Glutamatergic neuron (in vitro differentiated cells): ENCODE measurements around the gene CLIC6. TPM values are rescaled to one million over a fixed set of nuclear protein-coding genes. Genes with fewer than 3 reads are reported as not detected.

Source experiments
- DNase-seq: peaks from one replicate; pipeline ENCODE4 v3.0.0; 2022
- H3K27ac Mint-ChIP-seq: one replicate; pipeline ENCODE4 v1.8.0; 2020; ENCODE audit warnings: mild to moderate bottlenecking, mixed read lengths, inconsistent platforms; ENCODE audit not compliant: unreplicated experiment
- H3K27me3 Mint-ChIP-seq: one replicate; pipeline ENCODE4 v1.8.0; 2020; ENCODE audit warnings: mild to moderate bottlenecking, moderate library complexity, mixed read lengths, inconsistent platforms; ENCODE audit not compliant: unreplicated experiment
- H3K36me3 Mint-ChIP-seq: one replicate; pipeline ENCODE4 v1.8.0; 2020; ENCODE audit warnings: mild to moderate bottlenecking, mixed read lengths, inconsistent platforms; ENCODE audit not compliant: unreplicated experiment
- H3K4me1 Mint-ChIP-seq: one replicate; pipeline ENCODE4 v1.8.0; 2020; ENCODE audit warnings: mild to moderate bottlenecking, low read depth, mixed read lengths, inconsistent platforms; ENCODE audit not compliant: unreplicated experiment
- H3K4me3 Mint-ChIP-seq: one replicate; pipeline ENCODE4 v1.8.0; 2020; ENCODE audit warnings: mild to moderate bottlenecking, mixed read lengths, inconsistent platforms; ENCODE audit not compliant: unreplicated experiment
- H3K9me3 Mint-ChIP-seq: one replicate; pipeline ENCODE4 v1.8.0; 2020; ENCODE audit warnings: mild to moderate bottlenecking, moderate library complexity, mixed read lengths, inconsistent platforms; ENCODE audit not compliant: unreplicated experiment
- total RNA-seq: library from RNA; stranded (reverse); fragmentation: NEBNext Ultra II Directional; extraction: Animal tissue kit (Norgen Biotek cat#: 25700); gene quantifications from one replicate; pipeline ENCODE4 v1.2.1, GENCODE V29; 2021; ENCODE audit not compliant: unreplicated experiment
- TF ChIP-seq, protein P1 (sequence below): fragments of 200-600 bp; sonication (generic); IDR thresholded peaks from one replicate; pipeline ENCODE4 v1.5.0; 2021; ENCODE audit not compliant: partially characterized antibody, unreplicated experiment

Gene CLIC6
- total RNA-seq, 1 donor from 2014 or later: 0.17 TPM

DNA sequence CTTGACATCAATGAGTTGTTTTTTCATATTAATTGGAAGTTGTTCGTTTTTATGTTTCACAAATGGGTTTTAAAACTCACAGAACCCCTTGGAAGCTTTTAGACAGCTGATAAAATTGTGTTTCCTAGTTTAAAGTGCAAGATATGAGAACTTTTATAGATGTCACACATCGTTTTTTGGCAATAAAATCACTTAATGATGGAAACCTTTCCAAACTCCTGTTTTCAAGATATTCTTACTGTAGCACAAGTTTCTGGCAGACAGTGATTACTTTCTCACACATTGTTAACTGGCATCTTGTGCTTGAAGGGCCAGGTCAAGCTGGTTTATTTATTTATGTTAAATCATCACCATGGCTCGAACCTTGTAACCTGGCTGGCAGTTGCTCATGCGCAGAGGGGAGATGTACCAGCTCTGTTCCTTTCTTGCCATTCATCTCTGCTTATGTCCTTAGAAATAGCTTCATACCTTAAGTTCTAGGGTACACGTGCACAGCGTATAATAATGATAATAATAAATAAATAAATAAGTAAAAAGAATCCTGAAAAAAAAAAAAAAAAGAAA, 43.7 kb upstream of the CLIC6 start:
- peaks cover 14% of the 10 kb centered on the region for H3K4me1 Mint-ChIP-seq
- no peak for DNase-seq
- H3K36me3 Mint-ChIP-seq: peaks cover 6% of the 10 kb centered on the region
- H3K9me3 Mint-ChIP-seq: no peaks in the 10 kb centered on the region
- no peak overlapping the region for H3K27ac Mint-ChIP-seq
- no peak overlapping the region for H3K4me3 Mint-ChIP-seq
- peaks cover 5% of the 10 kb centered on the region for H3K27me3 Mint-ChIP-seq
- TF ChIP-seq, protein P1, sequence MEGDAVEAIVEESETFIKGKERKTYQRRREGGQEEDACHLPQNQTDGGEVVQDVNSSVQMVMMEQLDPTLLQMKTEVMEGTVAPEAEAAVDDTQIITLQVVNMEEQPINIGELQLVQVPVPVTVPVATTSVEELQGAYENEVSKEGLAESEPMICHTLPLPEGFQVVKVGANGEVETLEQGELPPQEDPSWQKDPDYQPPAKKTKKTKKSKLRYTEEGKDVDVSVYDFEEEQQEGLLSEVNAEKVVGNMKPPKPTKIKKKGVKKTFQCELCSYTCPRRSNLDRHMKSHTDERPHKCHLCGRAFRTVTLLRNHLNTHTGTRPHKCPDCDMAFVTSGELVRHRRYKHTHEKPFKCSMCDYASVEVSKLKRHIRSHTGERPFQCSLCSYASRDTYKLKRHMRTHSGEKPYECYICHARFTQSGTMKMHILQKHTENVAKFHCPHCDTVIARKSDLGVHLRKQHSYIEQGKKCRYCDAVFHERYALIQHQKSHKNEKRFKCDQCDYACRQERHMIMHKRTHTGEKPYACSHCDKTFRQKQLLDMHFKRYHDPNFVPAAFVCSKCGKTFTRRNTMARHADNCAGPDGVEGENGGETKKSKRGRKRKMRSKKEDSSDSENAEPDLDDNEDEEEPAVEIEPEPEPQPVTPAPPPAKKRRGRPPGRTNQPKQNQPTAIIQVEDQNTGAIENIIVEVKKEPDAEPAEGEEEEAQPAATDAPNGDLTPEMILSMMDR: no peak

DNA sequence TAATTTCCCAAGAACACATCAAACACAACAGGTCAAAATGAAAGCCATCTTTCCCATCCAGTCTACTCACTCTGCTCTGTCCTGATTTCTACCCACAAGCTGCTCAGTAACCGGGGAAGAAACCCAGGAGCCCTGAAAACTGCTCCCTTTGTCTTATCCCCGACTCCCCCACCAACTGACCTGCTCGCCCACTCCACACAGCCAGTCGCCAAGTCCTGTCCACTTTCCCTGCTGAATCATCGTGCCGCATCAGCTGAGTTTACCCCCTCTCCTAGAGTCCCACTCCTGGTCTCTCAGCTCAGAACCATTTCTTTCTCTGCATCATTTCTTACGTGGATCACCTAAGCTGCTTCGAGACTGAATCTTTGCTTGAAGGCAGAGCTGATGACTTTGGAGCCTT, 42.7 kb upstream of the CLIC6 start:
- DNase-seq: no peak
- TF ChIP-seq, protein P1: no peak
- Mint-ChIP-seq H3K36me3 (peaks cover 6% of the 10 kb centered on the region), H3K4me3 (no peak overlapping the region), H3K27ac (no peak overlapping the region), H3K9me3 (no peaks in the 10 kb centered on the region), H3K27me3 (peaks cover 5% of the 10 kb centered on the region), H3K4me1 (peaks cover 9% of the 10 kb centered on the region)

GRCh38 chr21:34630536-34631143, 38.2 kb upstream of the CLIC6 start:
- TF ChIP-seq, protein P1: peak; percentile 84
- no peak for DNase-seq
- Mint-ChIP-seq H3K4me1 (no peaks in the 10 kb centered on the region), H3K36me3 (no peaks in the 10 kb centered on the region), H3K9me3 (no peaks in the 10 kb centered on the region), H3K27me3 (peaks cover 9% of the 10 kb centered on the region), H3K27ac (no peak overlapping the region), H3K4me3 (no peak overlapping the region)

GRCh38 chr21:34632498-34632897, 36.3 kb upstream of the CLIC6 start:
- no peak for DNase-seq
- no peak overlapping the region for H3K4me3 Mint-ChIP-seq
- TF ChIP-seq, protein P1: no peak
- H3K27me3 Mint-ChIP-seq: peaks cover 6% of the 10 kb centered on the region
- no peaks in the 10 kb centered on the region for H3K4me1 Mint-ChIP-seq
- no peaks in the 10 kb centered on the region for H3K36me3 Mint-ChIP-seq
- H3K9me3 Mint-ChIP-seq: no peaks in the 10 kb centered on the region
- H3K27ac Mint-ChIP-seq: no peak overlapping the region

DNA sequence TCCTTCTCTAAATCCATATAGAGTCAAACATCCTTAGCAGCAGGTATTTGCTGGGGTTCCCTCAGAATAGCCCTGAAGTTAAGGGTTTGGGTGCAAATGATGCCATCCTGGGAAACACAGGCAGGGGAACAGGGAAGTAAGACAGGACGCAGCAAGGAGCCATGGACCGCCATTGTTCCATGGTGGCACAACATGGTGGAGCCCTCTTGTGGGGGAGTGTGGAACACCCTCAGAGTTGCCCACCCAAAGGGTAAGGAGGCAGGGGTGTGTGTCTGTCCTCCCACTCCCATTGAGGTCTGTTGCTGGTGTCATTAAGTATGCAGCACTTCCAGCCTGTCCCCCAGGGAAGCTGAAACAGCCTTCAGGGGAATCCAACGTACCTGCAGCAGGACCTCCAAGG, 33.5 kb upstream of the CLIC6 start:
- no peak overlapping the region for H3K27ac Mint-ChIP-seq
- no peaks in the 10 kb centered on the region for H3K36me3 Mint-ChIP-seq
- H3K27me3 Mint-ChIP-seq: peaks cover 4% of the 10 kb centered on the region
- no peaks in the 10 kb centered on the region for H3K4me1 Mint-ChIP-seq
- no peak overlapping the region for H3K4me3 Mint-ChIP-seq
- TF ChIP-seq, protein P1: peak; percentile 38
- H3K9me3 Mint-ChIP-seq: no peaks in the 10 kb centered on the region
- peak; percentile 47 for DNase-seq
